Stimulated activated CD4-positive, alpha-beta T cell treated with anti-CD3 and anti-CD28 coated beads, Interleukin-4, amount 100 ng/mL, for 1 hour (primary cell): ENCODE results near the gene RBKS.
A peak's percentile ranks its signal among the peaks of the same experiment; 100 is the strongest.

Source experiments
- DNase-seq: peaks from one replicate; pipeline ENCODE4 v3.0.0-alpha.2; 2020

RBKS gene

DNA sequence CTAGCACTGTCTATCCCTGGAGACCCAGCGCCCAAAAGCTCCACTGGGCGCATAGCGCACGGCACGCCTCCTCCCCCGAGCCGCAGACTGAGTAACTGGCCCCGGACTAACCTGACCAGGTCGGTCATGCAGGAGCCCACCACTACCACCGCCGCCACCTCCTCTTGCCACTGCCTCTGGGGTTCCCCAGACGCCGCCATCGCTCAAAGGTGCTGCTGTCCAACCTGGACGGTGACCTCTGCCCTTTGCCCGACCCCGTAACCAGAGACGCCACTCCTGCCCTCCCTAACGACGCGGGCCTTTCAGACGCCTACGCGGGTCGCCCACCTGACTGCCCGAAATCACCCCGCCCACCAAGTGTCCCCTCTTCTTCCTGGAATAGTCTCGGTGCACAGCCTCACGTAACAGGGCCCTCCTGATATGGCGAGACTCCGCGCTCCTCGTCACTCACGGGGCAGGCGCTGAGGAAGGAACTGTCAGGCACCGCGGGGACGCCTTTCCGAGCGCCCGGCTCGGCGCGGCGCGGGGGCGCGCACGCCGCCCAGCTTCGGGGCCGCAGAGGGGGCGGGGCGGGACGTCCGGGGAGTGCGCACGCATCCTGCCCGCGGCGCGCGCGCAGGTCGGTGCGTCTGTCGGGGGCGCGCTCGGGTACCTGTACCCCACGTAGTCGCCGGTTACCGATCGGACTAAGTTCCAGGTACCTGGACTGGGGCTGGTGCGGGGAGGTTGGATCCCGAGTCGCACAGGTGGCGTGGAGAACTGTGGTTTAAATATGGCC, at the start of gene RBKS, which contains the start of gene BABAM2:
Gene RBKS, minus strand, starts transcription at position 242 of the 778 bp plus-strand sequence. Its CDS starts 42 bp downstream, at position 200.
Gene BABAM2, plus strand, starts transcription at position 584 of the 778 bp plus-strand sequence. CDS start 3,828 bp downstream, outside the sequence.
- peak; percentile 91 for DNase-seq

DNA sequence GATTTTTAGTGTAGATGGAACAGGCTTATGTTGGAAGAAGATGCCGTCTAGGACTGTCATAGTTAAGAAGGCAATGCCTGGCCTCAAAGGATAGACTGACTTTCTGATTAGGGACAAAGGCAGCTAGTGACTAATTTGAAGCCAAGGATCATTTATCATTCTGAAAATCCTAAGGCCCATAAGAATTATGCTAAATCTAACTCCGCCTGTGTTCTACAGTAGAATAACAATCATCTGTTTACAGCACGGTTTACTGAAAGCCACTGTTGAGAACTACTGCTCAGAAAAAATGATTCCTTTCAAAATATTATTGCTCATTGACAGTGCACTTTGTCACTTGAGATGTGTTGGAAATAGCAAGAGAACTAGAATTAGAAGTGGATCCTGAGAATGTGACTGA, 44.8 kb upstream of the RBKS start:
- no peak for DNase-seq

DNA sequence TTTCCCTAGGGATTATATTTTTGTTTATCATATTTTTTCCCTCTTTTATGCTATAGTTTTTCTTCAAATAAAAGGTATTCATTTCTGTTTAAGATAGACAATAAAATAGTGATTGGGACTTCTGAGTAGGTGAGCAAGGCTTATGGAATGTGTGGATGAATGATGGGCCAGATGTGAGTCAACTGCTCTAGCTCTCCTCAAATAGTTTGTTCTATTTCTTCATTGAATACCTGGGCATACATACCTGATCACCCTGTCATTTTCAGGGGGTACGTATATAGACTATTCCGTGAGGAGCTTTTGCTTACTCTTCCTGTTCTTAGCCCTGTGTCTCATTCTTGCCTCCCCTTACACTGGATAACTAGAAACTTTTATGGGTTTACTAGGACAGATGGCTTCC, 42.2 kb upstream of the RBKS start:
- DNase-seq: no peak

DNA sequence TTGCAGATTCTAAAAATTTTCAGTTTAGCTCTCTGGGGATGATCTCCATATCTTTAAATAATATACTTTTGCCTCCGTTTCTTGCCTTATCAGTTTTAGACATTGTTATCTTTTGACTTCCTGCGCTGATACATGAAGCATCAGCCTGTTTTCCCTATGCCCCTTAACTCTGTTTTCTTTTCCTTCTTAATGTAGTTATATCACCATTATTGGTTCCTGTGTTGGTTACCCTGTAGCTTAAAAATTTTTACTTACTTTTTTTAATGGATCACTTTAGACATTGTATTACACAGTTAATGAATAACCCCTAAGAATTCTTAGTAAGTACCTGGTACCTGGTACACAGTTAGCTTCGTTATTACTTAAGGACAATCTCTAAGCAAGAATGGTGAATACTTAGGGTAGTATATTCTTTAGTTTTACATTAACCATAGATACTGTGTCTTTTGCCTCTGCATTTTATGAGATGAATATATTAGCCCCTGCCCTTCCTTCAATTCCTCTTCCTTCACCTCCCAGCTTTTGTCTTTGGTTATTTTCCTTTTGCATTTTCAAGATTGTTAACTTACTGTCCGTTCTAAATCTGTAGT, 41.3 kb upstream of the RBKS start:
- no peak for DNase-seq

DNA sequence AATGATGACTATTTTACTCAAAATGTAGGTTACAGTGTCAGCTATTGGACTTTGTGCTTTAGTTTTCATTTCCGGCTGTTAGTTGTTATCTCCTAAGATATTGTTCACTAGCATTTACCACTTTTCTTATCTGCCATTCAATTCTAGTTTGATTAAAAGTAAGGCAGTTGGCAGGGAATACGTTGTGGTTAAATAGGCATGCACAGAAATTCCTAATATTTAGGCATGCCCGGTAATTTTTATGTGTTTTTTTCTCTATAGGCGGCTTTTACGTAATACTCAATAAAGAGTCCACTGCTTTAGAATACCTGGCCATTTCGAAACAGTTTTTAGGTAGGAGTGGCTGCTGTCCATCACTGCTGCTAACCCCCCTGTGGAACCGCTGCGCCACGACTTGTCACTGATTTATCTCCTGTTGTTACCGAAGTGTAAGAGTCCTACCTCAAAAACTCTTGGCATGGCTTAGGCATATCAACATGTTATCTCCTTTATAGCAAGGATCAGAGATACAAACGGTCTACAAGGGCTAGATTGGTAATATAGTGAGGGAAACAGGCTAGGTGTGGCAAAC, 39.8 kb upstream of the RBKS start:
- DNase-seq: no peak

DNA sequence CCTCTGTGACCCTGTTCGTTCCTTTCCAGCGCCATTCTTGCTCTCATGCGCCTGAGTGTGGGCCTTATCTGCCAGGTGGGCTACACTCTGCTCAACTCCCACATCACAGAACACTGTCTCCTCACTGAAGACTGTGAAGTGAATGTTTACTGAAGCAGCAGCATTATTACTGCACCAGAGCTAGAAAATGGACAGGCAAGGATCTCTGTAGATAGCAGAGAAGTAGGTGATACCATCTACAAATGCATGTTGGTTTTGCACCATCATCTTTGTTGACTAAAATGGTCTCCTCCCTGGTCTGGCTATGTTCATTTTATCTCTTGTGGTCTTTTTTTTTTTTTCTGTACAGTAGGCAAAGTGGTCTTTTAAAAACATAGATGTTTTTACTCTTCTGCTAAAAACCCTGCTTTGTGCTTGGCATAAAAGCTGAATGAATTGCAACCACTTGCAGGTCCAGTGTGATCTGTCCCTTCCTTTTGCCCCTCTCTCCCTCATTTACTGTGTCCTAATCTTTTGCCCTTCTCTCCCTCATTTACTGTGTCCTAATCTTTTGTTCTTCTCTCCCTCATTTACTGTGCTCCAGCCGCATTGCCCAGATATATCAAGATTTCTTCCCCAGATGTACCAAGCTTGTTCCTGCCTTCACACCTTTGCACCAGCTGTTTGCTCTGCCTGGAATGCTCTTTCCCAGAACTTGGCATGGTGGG, 35.7 kb upstream of the RBKS start:
- DNase-seq: no peak

DNA sequence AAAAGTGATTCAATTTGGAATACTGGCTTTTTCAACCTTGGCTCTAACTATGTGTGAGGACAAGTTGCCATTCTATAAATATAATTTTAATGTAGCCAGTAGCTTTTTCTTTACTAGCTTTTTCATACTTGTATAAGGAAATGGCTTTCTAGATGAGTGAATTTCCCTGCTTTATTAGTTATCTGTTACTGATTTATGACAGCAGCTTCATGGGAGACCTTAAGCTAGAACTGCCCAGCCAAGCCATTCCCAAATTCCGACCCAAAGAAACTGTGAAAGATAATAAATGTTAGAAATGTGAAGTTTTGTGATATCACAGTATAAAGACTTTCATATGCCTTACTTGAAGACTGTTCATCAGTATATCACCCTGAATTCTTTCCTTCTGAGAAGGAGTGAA, 32.7 kb upstream of the RBKS start:
- DNase-seq: no peak

DNA sequence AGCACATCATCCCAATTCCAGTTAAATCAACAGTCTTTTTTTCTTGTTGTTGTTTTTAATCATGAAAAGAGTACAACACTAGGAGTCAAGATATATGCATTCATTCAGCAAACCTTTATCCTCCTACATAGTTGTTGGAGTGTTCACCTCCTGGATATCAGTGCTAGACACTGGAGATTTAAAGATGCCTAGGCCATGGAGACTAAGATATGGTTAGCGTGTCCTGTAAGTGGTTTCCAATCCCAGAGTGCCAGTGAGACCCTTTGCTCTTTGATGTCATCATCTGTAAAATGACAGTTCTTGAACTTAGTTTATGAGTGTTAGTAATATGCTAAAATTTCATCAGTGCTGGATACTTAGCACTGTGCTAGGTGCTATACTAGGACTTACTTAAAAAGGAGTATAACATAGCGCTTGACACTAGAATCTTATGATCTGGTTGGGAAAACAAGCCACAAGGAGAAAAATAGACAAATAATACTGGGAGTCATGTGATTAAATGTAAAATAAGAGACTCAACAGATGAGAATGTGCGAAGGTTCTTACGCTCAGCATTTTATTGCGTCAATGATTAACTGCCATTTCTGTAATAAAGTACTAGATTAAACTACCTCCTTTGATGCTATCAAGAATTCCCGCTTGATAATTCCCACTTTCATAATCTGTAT, 31.8 kb upstream of the RBKS start:
- DNase-seq: no peak

DNA sequence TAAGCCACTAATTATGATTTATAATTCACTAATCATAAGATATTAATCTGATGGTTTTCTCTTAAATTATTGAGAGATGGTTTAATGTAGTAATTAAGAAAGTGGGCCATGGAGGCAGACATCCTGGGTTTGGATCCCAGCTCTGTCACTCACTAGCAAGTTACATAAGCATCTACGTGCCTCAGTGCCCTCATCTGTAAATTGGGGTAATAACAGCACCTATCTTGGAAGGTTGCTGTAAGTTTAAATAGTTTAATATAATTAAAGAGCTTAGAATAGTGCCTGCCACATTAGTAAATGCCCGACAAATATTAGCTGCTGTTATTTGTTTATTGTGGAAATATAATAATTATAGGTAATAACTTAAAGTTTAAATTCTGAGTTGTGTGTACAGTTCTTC, 31.2 kb upstream of the RBKS start:
- DNase-seq: no peak

DNA sequence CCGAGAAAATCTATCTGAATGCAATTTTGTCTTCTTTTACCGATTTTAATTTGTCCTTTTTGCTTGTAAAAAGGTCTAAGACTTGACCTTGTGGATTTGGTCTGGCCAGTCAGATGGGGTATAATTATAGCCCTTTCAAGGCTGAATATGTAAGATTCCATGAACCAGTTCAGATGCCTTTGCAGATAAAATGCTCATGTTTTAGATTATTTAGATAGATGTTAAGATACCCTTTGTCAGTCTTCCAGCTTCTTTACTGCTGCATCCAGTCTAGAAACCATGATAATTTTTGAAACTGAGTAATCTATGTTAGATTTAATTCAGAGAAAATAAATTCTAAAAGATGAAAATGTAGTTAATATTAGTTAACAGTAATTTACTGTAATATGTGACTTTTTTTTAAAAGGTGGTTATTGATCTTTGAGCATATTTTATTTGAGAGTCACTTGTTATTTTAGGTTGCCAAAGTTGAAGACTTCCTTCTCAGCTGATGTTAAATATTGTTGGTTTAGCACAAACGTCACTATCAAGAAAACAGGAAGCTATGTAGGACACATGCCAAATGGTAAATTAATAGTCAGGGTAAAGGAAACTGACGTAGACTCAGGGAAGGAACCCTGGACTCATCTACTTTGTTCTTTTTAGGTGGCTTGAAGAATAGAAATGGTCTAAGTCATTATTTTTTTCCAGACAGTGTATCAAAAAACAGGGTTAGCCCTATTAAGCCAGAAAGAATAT, 30.1 kb upstream of the RBKS start:
- DNase-seq: no peak

DNA sequence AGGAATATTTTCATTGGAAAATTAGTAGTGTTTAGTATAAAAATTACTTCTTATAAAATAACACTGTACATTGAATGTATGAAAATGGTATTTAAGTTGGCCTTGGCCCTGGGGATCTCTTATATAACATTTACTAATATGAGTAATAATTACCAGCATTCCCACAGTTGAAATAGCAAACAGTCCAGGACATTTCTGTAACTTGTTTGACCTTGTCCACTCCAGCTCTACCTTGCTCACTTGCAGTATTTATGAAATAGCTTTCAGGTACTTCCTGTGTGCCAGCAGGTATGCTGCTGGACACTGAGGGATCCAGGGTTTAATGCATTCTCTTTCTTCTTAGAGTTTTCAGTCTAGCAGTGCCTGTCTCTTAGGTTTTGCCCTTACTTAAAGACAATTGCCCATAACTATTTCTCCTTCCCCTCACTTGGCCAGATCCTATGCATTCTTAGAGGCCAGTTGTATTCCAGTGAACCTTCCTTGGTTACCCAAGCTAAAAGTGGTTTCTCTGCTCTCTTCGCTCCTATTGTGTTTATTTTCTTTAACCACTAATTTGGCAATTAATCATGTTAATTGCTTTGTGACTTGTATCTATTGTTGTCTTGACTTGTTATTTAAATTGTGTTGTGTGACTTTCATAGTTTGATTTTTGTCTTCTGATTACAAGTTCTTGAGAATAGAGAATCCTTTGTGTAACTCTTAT, 26.3 kb upstream of the RBKS start:
- no peak for DNase-seq

DNA sequence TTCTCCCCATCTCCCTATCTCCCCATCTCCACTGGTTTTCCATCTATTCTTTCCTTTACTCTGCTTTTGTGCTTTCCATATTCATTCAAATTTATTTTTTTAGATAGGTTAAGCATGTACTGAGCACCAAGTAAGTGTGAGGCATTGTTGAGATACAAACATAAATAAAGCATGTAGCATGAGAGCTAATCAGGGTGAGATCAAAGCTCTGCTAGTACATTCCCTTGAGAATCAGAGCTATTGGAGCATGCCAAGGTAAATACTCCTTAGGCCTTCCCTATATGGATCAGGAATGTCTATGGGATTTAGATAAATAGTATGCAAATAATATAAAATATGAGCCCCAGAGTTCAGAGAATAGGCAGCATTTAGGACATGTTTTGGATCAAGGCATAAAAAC, 25.7 kb upstream of the RBKS start:
- no peak for DNase-seq

DNA sequence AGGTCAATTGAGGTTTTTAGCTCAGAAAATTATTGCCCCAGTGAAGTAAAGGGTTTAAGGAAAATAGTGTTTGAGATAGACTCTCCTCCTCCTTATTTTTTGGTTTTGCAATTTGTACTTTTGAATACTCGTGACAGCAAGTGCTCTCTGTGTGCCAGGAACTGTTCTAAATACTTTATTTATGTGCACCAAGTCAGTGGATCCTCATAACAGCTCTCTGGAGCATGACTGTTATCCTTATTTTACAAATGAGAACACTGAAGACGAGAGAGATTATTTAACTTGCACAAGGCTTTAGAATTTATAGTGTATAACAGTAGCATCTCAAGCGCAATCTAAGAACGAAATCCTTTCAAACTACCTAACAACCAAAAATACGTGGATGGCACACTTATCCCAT, 25.0 kb upstream of the RBKS start:
- DNase-seq: no peak

DNA sequence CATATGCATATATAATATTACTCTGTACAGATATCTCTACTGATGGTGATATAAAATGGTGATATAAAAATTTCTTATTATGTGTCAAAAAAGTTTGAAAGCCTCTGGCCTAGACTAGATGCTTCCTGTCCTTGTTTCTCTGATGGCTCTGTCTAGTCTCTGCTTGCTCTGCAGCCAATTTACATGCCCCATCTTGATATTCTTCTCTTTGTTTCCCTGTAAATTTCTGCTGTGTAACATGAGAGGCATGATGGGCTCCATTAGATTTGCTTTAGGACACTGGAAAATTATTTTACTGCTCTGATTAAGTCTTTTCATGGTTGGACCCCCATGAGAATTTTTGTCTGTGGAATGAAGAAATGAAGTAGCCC, 24.6 kb upstream of the RBKS start:
- DNase-seq: no peak

DNA sequence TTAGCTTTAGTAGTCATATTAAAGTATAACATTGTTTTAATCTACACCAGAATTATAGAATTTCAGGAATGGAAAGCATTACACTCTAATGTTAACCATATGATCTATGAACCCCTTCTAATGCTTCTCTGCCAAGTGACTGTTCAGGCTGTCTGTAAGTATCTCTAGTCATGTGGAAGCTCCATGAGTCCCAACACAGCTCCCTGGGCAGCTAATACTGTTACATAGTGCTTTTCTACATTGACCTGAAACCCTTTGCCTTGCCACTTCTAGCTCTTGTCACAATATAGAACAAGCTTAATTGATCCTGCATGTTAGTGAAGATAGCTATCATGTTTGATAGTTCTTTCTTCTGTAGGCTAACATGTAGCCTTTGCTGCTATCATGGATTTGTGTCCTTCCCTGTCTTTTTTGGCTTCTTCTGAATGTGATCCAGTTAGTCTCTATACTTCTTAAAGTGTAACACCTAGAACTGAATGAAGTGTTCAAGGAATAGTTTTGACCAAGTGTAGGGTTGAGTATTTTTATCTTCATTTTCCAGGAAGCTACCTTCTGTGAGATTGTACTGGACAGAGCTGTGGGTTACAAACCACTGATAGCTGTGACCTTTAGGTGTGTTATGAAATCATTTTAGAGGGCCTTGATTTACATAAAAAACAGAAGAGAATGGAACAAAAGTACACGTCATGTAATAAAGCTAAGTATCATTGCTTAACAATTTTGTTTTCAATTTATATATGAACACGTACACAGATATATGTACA, 24.0 kb upstream of the RBKS start:
- DNase-seq: no peak

DNA sequence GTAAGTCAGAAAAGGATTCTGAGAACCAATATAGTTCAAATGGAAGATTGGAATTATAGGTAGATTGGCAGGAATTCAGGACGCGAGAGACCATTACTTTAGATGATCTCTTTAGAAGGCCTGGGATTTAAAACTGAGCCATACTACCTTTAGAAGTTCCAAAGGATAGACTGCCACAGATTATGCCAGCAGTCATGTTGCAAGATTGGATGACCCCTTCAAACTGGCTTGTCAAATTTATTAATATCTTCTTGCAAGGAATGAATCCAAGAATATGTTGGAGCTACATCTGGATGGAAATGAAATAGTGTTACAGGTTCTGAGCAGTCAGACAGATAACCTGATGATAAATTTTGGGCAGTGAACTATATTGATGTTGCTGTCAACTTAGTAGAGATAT, 22.3 kb upstream of the RBKS start:
- no peak for DNase-seq

DNA sequence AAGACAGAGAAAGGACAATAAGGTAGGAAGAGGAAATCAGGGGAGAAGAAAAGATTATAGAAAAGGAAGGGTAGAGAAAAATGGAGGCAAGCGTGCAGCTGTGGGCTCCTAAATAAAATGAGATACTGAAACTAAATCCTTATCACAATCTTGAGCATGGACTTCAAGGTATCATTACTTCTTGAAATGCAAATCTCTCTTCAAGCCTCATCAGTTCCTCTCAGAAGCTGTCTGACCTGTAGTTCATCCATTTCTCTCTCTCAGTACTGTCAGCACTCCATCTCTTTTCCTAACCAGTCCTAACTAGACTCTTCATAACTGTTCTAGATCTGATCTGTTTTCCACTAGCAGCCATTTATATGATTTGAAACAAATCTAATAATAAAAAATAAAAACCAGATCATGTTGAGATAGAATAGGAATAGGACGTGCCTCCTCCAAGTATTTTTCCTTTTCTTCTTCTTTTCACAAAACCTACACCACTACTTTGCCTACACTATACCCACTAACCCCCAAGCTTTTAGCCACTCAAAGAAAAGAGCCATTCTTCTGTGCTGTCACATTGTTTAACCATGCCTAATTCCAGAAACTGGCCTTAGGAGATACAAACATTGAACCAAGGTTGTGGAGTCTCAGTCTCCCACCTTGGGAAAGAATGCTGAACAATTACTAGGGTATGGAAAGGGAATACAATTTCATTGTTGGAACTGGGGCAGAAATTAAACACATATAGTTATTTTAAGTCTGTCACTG, 21.4 kb upstream of the RBKS start:
- no peak for DNase-seq

DNA sequence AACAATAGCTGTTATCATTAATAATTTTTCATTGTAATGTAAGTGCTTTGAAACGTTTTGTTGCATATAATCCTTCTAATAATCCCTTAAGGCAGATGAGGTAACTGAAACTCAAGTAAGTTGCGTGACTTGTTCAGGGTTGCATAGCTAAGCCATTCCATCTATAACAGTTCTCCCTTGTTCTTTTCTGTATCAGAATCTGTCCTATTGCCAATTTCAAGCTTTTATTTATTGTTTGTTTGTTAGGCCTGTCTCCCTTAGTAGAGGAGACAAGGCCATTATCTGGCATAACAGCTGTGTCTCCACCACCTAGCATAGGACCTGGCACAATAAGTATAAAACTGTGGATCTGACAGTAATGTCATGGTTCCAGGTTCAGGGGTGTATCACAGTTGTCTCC, 19.7 kb upstream of the RBKS start:
- DNase-seq: no peak

DNA sequence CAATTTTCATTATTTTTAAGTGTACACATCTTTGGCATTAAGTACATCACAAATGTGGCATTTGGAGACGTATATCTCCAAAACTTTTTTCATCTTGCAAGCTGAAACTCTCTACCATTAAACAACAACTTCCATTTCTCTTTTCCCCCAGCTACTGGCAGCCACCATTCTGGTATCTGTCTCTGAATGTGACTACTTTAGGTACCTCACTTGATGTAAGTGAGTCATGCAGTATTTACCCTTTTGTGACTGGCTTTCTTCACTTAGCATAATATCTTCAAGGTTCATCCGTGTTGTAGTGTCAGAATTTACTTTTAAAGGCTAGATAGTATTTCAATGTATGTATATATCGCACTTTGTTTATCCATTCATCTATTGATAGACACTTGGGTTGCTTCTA, 17.4 kb upstream of the RBKS start:
- no peak for DNase-seq

DNA sequence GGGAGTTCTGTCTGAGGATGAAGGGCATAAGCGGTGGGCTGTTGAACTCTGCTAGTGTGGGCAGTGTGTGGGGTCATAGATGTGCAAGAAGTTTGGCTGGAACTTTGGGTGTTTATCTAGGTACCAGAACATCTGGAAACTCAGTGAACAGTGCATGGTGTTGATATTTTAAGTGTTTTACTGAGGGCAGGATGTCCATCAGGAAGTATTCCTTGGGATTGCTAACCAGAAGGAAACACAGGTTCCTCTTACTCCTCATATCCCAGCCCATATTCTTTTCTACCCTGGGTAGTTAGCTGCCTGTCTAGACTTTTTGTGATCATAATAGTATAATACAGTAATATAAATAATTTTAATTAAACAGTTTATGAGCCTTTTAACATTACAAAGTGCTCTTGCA, 15.9 kb upstream of the RBKS start:
- no peak for DNase-seq

DNA sequence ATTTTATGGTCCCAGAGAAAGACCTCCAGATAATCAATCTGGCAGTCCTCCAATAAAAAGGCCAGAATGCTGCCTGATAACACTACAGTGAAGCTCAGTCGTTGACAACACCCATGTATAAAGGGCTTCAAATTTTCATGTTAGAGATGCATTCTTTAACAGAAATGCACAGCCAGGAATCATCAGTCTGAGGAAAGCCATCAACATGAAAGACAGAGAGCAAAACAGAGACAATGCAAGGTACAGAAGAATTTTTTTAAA, 14.1 kb upstream of the RBKS start:
- no peak for DNase-seq
